Hepatocyte (in vitro differentiated cells): ENCODE measurements around the gene GNA14. TPM values are rescaled to one million over a fixed set of nuclear protein-coding genes. Genes with fewer than 3 reads are reported as not detected.

Experiments used
- DNase-seq: peaks from one replicate; pipeline ENCODE4 v3.0.0-alpha.2; 2016; ENCODE audit warnings: low spot score
- H2AFZ ChIP-seq: fragments of 200-600 bp; sonication (generic); 2 replicates; pipeline ENCODE4 v1.6.0; 2016; ENCODE audit warnings: antibody characterized with exemption, mild to moderate bottlenecking
- H3K27ac ChIP-seq: fragments of 200-600 bp; sonication (generic); 2 replicates; pipeline ENCODE4 v1.5.1; 2016; ENCODE audit warnings: mild to moderate bottlenecking
- H3K27me3 ChIP-seq: fragments of 200-600 bp; sonication (generic); 2 replicates; pipeline ENCODE4 v1.6.1; 2016
- H3K36me3 ChIP-seq: fragments of 200-600 bp; sonication (generic); replicated peaks from 2 replicates; pipeline ENCODE4 v1.5.1; 2016; ENCODE audit warnings: low read depth; ENCODE audit not compliant: insufficient read depth
- H3K4me1 ChIP-seq: fragments of 200-600 bp; sonication (generic); 2 replicates; pipeline ENCODE4 v1.5.1; 2016; ENCODE audit warnings: mild to moderate bottlenecking, moderate library complexity; ENCODE audit not compliant: insufficient read depth
- H3K4me2 ChIP-seq: fragments of 200-600 bp; sonication (generic); 2 replicates; pipeline ENCODE4 v1.6.0; 2016
- H3K4me3 ChIP-seq: fragments of 200-600 bp; sonication (generic); 2 replicates; pipeline ENCODE4 v1.5.1; 2016; ENCODE audit warnings: mild to moderate bottlenecking
- H3K79me2 ChIP-seq: fragments of 200-600 bp; sonication (generic); 2 replicates; pipeline ENCODE4 v1.6.0; 2017; ENCODE audit warnings: mild to moderate bottlenecking
- H3K9me2 ChIP-seq: fragments of 200-600 bp; sonication (generic); replicated peaks from 2 replicates; pipeline ENCODE4 v1.6.0; 2017; ENCODE audit warnings: mild to moderate bottlenecking; ENCODE audit not compliant: insufficient read depth
- H3K9me3 ChIP-seq: fragments of 200-600 bp; sonication (generic); 2 replicates; pipeline ENCODE4 v1.5.1; 2016; ENCODE audit warnings: low read depth, mild to moderate bottlenecking
- H4K20me1 ChIP-seq: fragments of 200-600 bp; sonication (generic); 2 replicates; pipeline ENCODE4 v1.6.0; 2016; ENCODE audit warnings: mild to moderate bottlenecking; ENCODE audit not compliant: insufficient read depth, poor library complexity, severe bottlenecking
- EZH2 ChIP-seq: fragments of 200-600 bp; sonication (generic); IDR thresholded peaks from 2 replicates; pipeline ENCODE4 v1.6.1; 2016; ENCODE audit warnings: antibody characterized with exemption, mild to moderate bottlenecking, borderline replicate concordance
- EZH2phosphoT487 ChIP-seq: fragments of 200-600 bp; sonication (generic); IDR thresholded peaks from one replicate; pipeline ENCODE4 v1.6.1; 2018; ENCODE audit warnings: antibody characterized with exemption, mild to moderate bottlenecking, low read depth, moderate library complexity; ENCODE audit not compliant: unreplicated experiment, severe bottlenecking
- WGBS: methylation state at CpG from one replicate; pipeline ENCODE4 v1.1.6; 2016; ENCODE audit warnings: low lambda C conversion rate; ENCODE audit errors: missing lambda C conversion rate; 5-methylcytosine and 5-hydroxymethylcytosine counted together
- polyA plus RNA-seq: library from polyadenylated mRNA; unstranded; fragments of >200 nt; fragmentation: Nextera tagmentation; extraction: Ambion mirVana; gene quantifications from 2 replicates; pipeline ENCODE4 v1.2.1, GENCODE V29; 2016
- total RNA-seq: library from RNA; depleted of rRNA; stranded (reverse); fragments of >200 nt; gene quantifications from 2 replicates; pipeline ENCODE4 v1.2.3, GENCODE V29; 2014
- TF ChIP-seq, protein P1 (sequence below): fragments of 200-600 bp; sonication (generic); IDR thresholded peaks from 2 replicates; pipeline ENCODE4 v1.5.1; 2016; ENCODE audit warnings: antibody characterized with exemption, mild to moderate bottlenecking; ENCODE audit not compliant: poor library complexity

The GNA14 gene
- total and polyA plus RNA-seq, 2 experiments from 2014 or later: 1.2 to 3.1 TPM

DNA sequence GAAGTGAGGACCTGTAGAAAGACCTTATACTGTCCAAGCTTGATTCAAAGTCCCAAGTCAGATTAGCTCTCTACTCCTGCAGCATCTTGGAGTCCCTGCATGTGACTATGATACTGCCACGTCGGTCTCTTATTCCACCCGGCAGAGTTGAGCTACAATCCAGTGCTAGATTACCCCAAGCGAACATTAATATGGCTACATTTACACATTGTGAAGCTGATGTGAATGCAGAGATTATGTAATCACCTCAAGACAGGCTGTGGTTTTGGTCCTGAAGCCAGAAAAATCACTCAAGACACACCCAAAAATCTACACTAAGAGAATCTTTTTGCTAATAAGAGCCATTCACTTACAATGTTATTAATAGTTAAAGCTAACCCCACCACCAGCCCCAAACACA, 116.7 kb downstream of the GNA14 start:
- H3K9me2 ChIP-seq: no peaks in the 10 kb centered on the region
- no peaks in the 10 kb centered on the region for H4K20me1 ChIP-seq
- H3K36me3 ChIP-seq: no peaks in the 10 kb centered on the region
- H3K27me3 ChIP-seq: no peaks in the 10 kb centered on the region
- no peaks in the 10 kb centered on the region for H3K9me3 ChIP-seq
- no peak for DNase-seq
- H3K4me1 ChIP-seq: no peaks in the 10 kb centered on the region
- no peak overlapping the region for H3K4me3 ChIP-seq
- no peak overlapping the region for H3K4me2 ChIP-seq
- H3K27ac ChIP-seq: no peak overlapping the region
- H3K79me2 ChIP-seq: no peaks in the 10 kb centered on the region
- 94% methylated on average over 4 of the region's 4 CpGs for whole genome bisulfite sequencing
- TF ChIP-seq EZH2: no peak
- TF ChIP-seq, protein P1, sequence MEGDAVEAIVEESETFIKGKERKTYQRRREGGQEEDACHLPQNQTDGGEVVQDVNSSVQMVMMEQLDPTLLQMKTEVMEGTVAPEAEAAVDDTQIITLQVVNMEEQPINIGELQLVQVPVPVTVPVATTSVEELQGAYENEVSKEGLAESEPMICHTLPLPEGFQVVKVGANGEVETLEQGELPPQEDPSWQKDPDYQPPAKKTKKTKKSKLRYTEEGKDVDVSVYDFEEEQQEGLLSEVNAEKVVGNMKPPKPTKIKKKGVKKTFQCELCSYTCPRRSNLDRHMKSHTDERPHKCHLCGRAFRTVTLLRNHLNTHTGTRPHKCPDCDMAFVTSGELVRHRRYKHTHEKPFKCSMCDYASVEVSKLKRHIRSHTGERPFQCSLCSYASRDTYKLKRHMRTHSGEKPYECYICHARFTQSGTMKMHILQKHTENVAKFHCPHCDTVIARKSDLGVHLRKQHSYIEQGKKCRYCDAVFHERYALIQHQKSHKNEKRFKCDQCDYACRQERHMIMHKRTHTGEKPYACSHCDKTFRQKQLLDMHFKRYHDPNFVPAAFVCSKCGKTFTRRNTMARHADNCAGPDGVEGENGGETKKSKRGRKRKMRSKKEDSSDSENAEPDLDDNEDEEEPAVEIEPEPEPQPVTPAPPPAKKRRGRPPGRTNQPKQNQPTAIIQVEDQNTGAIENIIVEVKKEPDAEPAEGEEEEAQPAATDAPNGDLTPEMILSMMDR: no peak
- no peak for TF ChIP-seq EZH2phosphoT487
- no peak overlapping the region for H2AFZ ChIP-seq

DNA sequence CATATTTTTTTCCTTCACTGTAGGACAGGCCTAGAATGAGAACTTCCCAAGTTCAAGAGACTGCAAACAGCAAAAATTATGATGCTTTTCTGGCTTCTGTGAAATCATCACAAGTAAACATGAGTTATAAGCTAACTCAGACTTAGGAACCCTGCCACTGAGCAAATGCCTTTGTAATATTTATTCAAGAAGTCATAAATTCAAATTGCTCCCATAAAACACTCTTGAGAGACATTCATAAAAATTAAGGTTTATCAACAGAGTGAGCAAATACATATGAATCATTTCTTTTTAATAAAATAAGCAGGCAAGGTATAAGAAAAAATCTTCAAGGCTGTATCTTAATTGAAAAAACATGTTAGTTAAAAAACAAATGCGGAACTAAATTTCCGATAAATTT, 124.2 kb downstream of the GNA14 start:
- TF ChIP-seq EZH2 (no peak), EZH2phosphoT487 (no peak)
- TF ChIP-seq, protein P1: no peak
- Histone ChIP-seq H3K4me3 (no peak overlapping the region), H3K9me2 (no peaks in the 10 kb centered on the region), H3K9me3 (no peaks in the 10 kb centered on the region), H3K4me1 (peaks cover 7% of the 10 kb centered on the region), H3K4me2 (peak overlapping the region; percentile 16), H3K27me3 (no peaks in the 10 kb centered on the region), H2AFZ (no peak overlapping the region), H3K79me2 (no peaks in the 10 kb centered on the region), H3K36me3 (no peaks in the 10 kb centered on the region), H3K27ac (peak overlapping the region; percentile 48), H4K20me1 (no peaks in the 10 kb centered on the region)
- peak; percentile 39 for DNase-seq
- 50% methylated on average over 2 of the region's 2 CpGs for WGBS

DNA sequence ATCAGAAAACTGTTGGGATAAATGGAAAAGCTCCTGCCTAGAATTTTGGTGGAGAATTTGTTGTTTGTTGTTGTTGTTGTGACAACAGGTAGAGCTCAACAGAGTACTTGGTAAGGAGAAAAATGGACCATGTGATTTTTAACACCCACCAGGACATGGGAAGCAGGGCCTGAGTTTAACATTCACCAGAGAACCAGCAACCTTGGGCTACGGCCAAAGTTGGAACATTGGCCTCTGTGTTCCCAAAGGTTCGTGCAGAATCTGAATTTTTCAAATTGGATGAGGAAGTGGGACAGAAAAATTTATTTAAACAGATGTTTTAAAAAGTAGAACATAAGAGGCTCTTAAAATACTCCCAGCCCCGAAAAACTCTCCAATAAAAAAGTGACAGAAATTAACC, 127.0 kb downstream of the GNA14 start:
- no peaks in the 10 kb centered on the region for H3K36me3 ChIP-seq
- WGBS: 61% methylated on average over 3 of the region's 3 CpGs
- H4K20me1 ChIP-seq: no peaks in the 10 kb centered on the region
- no peaks in the 10 kb centered on the region for H3K9me3 ChIP-seq
- no peaks in the 10 kb centered on the region for H3K9me2 ChIP-seq
- DNase-seq: no peak
- no peaks in the 10 kb centered on the region for H3K27me3 ChIP-seq
- peaks cover 7% of the 10 kb centered on the region for H3K4me1 ChIP-seq
- no peak overlapping the region for H3K4me3 ChIP-seq
- H3K79me2 ChIP-seq: no peaks in the 10 kb centered on the region
- TF ChIP-seq, protein P1: no peak
- no peak for TF ChIP-seq EZH2
- no peak overlapping the region for H3K4me2 ChIP-seq
- no peak overlapping the region for H3K27ac ChIP-seq
- H2AFZ ChIP-seq: no peak overlapping the region

DNA sequence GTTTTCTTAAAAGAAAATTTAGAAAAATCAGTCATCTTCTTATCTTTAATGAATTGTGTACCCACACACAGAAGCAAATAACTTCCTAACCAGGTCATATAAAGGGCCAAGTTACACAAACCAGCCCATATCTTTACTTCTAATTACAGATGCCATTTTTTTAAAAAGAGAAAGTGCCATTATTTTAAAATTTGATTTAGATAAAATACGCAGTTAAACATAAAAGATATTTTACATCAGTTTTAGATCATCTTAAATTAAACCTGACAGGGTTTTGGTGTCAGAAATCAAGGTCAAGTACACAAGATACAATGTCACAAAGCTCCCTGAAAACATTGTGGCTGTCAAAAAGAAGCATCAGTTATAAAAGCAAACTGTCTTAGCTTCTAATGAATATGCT, 129.4 kb downstream of the GNA14 start:
- H3K36me3 ChIP-seq: no peaks in the 10 kb centered on the region
- H3K27me3 ChIP-seq: no peaks in the 10 kb centered on the region
- TF ChIP-seq EZH2 (no peak), EZH2phosphoT487 (no peak)
- TF ChIP-seq, protein P1: no peak
- no peak overlapping the region for H3K4me2 ChIP-seq
- peaks cover 7% of the 10 kb centered on the region for H3K4me1 ChIP-seq
- H3K9me3 ChIP-seq: no peaks in the 10 kb centered on the region
- H3K27ac ChIP-seq: no peak overlapping the region
- WGBS: 69% methylated on average over 1 of the region's 1 CpG
- no peaks in the 10 kb centered on the region for H3K9me2 ChIP-seq
- H3K4me3 ChIP-seq: no peak overlapping the region
- H3K79me2 ChIP-seq: no peaks in the 10 kb centered on the region
- DNase-seq: no peak
- H4K20me1 ChIP-seq: no peaks in the 10 kb centered on the region
- H2AFZ ChIP-seq: no peak overlapping the region
